Colon (tissue), 2 donors: ENCODE measurements around the gene FAM184B.

Experiments used
- FAIRE-seq: peaks from 2 replicates; lab custom pipeline; 2012; peaks lifted over from hg19 to GRCh38; lab: Jason Lieb, UNC
- donor health status: control.
- donor health status: control.

Gene FAM184B

GRCh38 chr4:17773135-17773698 lies 8.2 kb downstream of the FAM184B start:
- FAIRE-seq = no peak

DNA sequence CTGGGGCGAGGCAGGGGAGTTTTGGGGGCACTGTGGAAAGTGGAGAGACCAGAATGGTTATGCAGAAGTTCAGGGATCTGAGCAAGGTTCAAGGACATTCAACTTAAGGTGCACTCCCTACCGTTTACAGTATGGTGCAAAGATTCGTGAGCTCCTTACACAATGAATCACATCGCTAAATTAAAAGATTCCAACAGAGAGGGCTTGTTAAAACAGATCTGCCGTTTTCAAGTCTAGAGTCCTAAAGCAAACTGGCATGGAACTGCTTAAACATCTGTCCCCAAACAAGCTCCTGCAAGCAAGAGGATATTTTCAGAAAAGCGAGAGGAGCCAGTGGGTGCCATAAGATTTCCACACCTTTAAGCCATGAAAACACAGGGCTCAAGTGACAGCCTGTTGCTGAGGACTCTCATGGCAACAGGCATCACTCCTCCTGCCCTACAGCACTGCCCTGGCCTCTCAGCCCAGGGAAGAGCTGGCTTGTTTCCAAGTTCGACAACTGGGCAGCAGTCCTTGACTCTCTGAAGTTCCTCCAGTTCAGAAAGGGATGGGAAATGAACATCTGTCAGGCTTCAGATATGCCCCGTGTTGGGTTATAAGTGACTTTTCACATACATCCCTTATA lies 10.0 kb downstream of the FAM184B start:
- no peak for FAIRE-seq

DNA sequence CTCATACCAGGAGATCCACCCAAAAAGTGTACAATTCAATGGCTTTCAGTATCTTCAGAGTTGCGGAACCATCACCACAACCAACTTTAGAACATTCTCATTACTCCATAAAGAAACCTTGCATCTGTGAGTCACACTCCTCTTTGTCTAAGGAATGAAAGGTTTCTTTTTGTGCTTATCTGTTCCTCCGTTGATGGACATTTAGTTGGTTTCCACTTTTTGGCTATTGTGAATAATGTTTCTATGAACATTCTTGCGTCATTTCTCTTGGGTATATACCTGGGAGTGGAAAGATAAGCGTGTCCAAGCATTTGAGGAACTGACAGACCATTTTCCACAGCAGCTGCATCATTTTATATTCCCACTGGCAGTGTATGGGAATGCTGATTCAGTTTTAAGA lies 10.6 kb downstream of the FAM184B start:
- FAIRE-seq = no peak

GRCh38 chr4:17769406-17770174 lies 11.8 kb downstream of the FAM184B start:
- no peak for FAIRE-seq

- no peak for FAIRE-seq
Measured at GRCh38 chr4:17766826-17767458, 14.5 kb downstream of the FAM184B start.

DNA sequence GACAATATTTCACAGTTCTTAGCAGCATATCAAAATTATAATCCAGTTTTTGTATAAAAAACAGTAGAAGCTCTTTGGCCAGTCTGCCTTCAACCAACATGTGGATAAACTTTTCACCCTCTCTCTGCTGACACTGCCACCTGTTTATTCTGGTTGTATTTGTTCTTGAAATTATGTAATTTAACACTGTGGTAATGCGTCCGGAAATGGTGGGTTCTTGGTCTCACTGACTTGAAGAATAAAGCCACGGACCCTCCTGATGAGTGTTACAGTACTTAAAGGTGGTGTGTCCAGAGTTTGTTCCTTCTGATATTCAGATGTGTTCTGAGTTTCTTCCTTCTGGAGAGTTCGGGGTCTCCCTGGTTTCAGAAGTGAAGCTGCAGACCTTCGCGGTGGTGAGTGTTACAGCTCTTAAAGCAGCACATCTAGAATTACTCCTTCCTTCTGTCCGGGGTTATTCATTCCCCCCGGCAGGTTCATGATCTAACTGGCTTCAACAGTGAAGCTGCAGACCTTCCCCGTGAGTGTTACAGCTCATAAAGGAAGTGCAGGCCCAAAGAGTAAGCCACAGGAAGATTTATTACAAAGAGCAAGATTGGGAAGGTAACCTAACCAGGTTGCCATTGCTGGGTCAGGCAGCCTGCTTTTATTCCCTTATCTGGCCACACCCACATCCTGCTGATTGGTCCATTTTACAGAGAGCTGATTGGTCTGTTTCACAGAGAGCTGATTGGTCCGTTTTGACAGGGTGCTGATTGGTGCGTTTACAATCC lies 15.7 kb downstream of the FAM184B start:
- FAIRE-seq = no peak

DNA sequence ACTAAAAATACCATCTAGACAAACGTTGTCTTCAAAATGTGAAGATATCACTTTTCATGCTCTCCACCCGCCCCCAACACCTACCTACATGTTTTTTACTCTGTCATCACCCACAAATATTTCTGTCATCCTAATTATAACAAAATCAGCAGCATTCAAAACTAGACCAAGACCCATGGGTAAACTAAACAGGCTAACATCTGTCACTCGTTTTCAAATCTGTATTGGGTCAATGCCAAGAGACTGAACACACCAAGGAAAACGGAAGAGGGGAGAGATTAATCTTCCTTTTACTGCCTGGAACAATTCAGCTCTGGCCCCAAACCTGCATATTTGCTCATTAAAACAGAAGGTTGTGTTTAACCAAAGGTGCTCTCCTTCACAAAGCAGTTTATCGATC lies 17.5 kb downstream of the FAM184B start:
- no peak for FAIRE-seq

DNA sequence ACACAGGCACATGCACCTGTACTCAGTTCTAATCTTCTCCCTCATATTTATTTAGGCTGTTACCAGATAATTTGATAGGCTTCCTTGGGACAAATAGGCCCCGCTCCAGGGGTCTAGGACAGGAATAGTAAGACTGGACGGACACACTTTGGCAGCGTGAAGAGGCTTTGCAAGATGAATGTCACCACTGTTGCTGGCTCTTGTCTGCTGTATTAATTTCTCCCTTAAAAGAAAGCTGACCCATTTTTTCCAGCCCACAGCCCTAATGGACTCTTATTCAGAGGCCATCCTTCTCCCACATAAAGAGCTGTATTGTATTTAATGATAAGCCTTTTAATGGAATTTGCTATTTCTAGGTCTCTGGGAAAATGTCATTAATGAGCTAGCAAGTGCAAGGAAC lies 18.0 kb downstream of the FAM184B start:
- no peak for FAIRE-seq

- FAIRE-seq = no peak
Measured at GRCh38 chr4:17762726-17763125, 18.7 kb downstream of the FAM184B start.

DNA sequence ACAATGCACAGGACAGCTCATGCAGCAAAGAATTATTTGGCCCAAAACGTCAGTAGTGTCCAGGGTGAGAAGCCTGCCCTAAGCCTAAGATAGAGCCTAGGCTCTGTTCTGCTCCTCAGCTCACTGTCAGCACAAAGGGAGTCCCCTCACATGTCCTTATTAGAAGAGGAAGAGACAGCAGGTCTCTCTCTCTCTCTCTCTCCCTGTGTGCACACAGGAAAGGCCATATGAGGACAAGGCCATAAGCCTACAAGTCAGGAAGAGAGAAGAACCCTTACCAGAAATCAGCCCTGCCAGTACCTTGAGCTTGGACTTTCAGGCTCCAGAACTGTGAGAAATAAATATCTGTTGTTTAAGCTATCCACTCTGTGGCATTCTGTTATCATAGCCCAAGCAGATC lies 20.4 kb downstream of the FAM184B start:
- no peak for FAIRE-seq

DNA sequence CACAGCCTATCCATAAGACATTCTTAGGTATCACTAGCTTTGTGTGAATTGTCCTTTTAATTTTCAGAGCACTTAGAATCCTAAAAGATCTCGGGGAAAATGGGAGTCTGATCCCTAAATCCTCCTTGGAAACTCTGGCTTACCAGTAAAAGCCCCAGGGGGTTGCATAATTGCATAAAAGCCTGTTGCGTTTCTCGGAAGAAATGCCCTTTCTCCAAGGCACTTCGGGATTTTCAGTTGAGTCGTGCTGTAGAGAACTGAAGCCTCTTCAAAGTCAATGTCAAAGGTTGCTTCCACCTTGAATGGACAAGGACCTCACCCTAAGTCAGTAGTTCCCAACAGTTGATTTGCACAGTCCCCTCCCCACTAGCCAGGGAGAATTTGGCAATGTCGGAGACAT lies 20.8 kb downstream of the FAM184B start:
- no peak for FAIRE-seq

DNA sequence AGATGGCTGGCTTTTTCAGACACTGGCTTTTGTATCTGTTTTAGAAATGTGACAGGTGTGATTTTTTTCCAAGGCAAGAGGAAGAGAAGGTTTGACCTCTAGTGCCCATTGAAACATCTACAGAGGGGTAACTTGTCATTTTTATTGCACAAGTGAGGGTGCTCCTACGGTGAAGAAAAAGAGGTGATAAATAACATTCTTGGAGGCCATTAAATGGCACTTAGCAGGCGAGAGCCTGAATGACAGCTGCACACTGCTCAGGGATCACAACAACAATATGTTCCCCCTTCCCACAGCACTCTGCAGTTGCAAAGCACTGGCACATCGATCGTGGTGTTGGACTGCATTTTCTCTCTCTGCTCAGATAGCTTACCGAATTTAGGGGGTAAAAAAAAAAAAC lies 22.9 kb downstream of the FAM184B start:
- no peak for FAIRE-seq

GRCh38 chr4:17757621-17758020 lies 23.8 kb downstream of the FAM184B start:
- peak; percentile 24 for FAIRE-seq

DNA sequence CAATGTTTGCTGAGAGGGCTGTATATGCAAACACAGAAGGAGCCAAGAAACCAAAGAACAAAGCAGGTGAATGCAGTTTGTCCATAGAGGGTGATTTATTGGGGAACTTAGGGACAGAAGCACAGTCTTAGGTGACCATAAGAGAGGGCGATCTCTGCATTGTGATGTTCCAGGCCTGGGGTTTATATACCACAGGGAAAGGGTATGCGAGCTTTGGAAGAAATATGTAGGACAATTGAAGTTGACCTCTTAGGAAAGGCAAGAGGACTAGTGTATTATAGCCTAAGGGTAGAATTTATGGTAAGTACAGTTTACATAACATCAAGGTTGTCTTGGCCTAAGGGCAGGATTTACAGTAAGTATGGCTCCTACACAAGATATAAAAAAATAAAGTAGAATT lies 27.8 kb downstream of the FAM184B start:
- no peak for FAIRE-seq

DNA sequence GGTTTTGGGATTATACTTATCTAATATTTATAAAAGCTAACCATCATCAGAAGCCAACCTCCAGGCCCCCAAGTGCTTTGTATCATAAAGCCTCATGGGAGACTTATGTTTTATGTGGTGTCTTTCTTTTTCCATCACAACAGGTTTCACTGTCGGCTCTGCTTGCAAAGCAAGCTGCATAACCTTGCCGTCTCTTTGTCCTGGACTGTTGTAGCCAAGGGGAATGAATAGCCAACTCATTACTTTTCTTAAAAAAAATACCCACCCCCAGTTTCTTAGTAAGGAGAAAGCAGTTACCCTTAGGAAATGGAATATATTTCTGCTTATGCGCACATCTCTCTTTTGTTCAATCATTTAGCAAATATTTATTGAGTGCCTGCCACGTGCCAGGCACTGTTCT lies 40.7 kb downstream of the FAM184B start:
- FAIRE-seq = no peak

- no peak for FAIRE-seq
Measured at GRCh38 chr4:17736484-17736883, 44.9 kb downstream of the FAM184B start.

DNA sequence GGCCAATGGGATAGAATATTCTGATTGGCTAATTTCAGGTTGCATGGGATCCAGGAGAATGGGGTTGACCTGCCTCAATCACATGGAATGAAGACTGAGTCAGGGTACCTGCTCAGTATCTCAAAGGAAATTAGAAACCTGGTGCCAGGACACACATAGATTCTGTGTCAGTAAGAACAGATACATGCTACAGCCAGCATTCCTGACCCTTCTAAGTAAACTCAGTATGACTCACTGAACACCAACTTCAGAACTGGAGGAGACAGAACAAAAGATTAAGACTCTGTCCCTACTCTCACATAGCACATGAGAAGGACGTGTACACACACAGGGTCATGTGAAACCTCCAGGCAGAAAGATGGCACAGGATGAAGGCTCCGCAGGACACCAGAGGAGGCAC lies 54.5 kb downstream of the FAM184B start:
- no peak for FAIRE-seq

- no peak for FAIRE-seq
Measured at GRCh38 chr4:17723648-17724047, 57.8 kb downstream of the FAM184B start.

DNA sequence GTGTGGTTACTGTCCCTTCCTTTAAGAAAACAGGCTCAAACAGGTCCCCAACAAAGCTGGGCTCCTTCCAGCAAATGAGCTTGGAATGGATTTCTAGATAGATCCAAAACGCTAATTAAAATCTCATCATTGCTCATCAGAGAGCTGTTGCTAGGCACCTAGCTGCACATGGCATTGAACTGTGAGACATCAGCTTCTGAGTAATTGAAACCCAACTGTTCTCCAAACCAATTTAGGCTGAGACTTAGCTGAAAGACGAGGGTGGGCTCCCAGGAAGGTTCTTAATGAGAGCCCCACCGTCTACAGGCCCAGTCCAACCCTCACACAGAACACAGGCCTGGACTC lies 59.1 kb downstream of the FAM184B start:
- FAIRE-seq = no peak

- FAIRE-seq = no peak
Measured at GRCh38 chr4:17721496-17722355, 59.7 kb downstream of the FAM184B start.

GRCh38 chr4:17719106-17719505 lies 62.3 kb downstream of the FAM184B start:
- FAIRE-seq = no peak

DNA sequence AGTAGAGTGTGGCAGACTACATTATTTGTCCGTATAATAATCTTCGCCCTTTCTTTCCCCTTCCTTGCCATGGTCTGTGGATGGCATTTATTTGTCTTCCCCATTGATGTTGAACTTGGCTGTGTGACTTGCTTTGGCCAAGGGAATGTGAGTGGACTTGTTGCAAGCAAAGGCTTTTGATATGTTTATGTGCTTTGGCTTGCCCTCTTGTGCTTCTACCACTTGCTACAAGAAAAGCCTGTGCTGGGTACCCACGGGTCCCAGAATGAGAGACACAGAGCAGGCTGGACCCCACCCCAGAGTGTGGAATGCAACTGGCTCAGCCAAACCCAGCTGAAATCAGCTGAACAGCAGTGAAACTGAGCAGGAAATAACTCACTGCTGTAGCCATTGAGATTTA lies 63.0 kb downstream of the FAM184B start:
- FAIRE-seq = no peak
